Stomach (tissue), 4 donors: ENCODE data around the gene SPNS2.

Experiments used
- CTCF ChIP-seq, 7 experiments: fragments of 450-650 bp in 4 of 7; fragments of 200-600 bp in 3 of 7; sonication (generic) in 3 of 7; IDR thresholded peaks; one replicate each; pipeline ENCODE4 v1.5.1; 2016 to 2019; ENCODE audit warnings: antibody characterized with exemption in 7 of 7, control low read depth in 2 of 7, mild to moderate bottlenecking in 1 of 7
- EP300 ChIP-seq: sonication (generic); formaldehyde crosslinking; IDR thresholded peaks from one replicate; pipeline ENCODE4 v1.6.1; 2017; ENCODE audit warnings: antibody characterized with exemption
- POLR2A ChIP-seq, 4 donors: fragments of 450-650 bp; IDR thresholded peaks; one replicate each; pipeline ENCODE4 v1.6.1; 2016; ENCODE audit warnings: antibody characterized with exemption in 4 of 4, control low read depth in 2 of 4, mild to moderate bottlenecking in 1 of 4, moderate library complexity in 1 of 4
- POLR2AphosphoS5 ChIP-seq, 3 donors: sonication (generic); formaldehyde crosslinking; IDR thresholded peaks; one replicate each; pipeline ENCODE4 v1.6.1; 2016; ENCODE audit warnings: antibody characterized with exemption in 3 of 3

GRCh38 chr17:4542003-4542725, 43.5 kb downstream of the SPNS2 start:
- TF ChIP-seq CTCF (IDR thresholded peaks at IDR 0.05) = no peak
- TF ChIP-seq POLR2AphosphoS5 (IDR thresholded peaks at IDR 0.05) = no peak
- TF ChIP-seq POLR2A (IDR thresholded peaks at IDR 0.05) = no peak
- TF ChIP-seq EP300 = no peak
